WI38 (cell line): ENCODE results near the gene MED20.

ENCODE experiments used
- H3K4me3 ChIP-seq: 2 replicates; pipeline ENCODE4 v1.5.1; 2011; ENCODE audit warnings: low read depth, mild to moderate bottlenecking, control low read depth, low read length
- CTCF ChIP-seq: IDR thresholded peaks from 2 replicates; pipeline ENCODE4 v1.5.1; 2012; ENCODE audit warnings: low read depth, mild to moderate bottlenecking, control low read depth, low read length

Gene MED20

DNA sequence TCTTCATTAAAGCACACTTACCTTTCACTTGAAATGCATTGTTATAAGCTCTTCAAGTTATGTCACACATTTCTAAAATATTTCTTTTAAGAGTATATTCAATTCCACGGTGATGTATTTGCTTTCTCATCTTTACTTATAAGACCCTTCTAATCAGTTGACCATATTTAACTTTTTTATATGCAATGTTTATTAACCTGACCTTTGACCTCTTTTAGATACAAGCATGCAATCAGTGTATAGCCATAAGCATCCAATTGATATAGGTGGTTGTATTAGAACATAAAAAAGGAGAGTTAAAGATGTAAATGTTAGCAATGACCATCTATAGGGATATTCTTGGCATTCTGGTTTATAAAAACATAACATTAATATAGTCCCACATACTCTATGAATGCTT is 35.0 kb downstream of the MED20 start:
- no peak overlapping the region for H3K4me3 ChIP-seq
- no peak for TF ChIP-seq CTCF

DNA sequence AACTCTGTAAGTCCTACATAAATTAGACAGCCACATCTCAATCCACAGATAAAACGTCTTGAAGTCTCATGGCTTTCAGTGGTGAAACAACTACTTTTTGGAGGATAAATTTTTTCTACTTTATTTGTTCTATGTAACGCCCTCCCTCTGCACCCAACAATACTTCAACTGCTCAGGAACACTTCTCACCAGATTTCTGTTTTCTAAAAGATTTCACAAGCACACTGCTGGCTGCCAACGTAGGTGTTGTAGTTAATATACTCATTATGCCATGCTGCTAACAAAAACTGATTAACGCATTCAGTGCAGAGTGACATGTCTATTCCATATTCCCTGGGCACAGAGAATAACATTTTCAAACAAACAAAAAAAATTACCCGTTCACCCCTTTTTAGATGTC is 36.0 kb downstream of the MED20 start:
- H3K4me3 ChIP-seq, result no peak overlapping the region
- no peak for TF ChIP-seq CTCF

DNA sequence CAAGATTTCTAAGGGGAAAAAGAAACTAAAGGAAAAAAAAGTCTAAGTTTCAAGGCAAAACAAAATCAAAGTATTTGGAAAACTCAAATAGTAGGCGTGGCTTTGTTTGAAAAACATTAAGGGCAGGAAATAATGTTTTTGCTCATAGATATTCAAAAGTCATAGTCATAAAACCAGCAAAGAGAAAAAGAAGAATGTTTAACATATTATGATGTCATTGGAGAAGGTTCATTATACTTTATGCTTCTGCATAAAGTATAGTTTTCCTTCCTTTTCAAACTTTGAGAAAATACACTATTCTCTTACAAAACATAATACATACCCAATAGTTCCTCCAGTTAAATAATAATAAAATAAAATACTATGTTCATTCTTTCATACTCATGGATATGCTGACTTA is 39.4 kb downstream of the MED20 start:
- no peak for TF ChIP-seq CTCF
- H3K4me3 ChIP-seq, result no peak overlapping the region

GRCh38 chr6:41878961-41879405 is 42.0 kb downstream of the MED20 start:
- H3K4me3 ChIP-seq, result no peak overlapping the region
- no peak for TF ChIP-seq CTCF

DNA sequence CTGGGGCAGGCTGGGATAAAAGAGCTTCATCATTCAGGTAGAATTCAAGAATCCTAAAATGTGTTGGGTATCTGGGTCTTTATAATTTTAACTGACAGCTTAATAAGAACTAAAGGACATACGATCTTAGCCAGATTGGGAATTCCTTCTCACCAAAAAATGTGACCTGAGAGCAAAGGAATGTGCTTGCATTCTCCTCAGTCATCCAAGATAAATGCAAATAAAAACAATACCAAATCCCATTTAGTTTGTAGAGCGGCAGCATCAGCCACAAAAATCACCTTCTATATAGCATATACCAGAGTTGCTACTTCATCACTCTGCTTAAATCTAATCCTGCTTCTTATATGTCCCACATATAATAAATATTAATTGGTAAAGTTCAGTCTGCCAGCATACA is 42.7 kb downstream of the MED20 start:
- no peak for TF ChIP-seq CTCF
- 0 out of 2 replicates have a peak overlapping the region, but pooled peaks have one; percentile 6 for H3K4me3 ChIP-seq

GRCh38 chr6:41877051-41877680 is 43.8 kb downstream of the MED20 start:
- no peak for TF ChIP-seq CTCF
- no peak overlapping the region for H3K4me3 ChIP-seq

- no peak overlapping the region for H3K4me3 ChIP-seq
- no peak for TF ChIP-seq CTCF
These were observed 46.2 kb downstream of the MED20 start for GRCh38 chr6:41874741-41875140.
